Lower lobe of right lung (tissue), 2 donors: ENCODE results near the gene LEO1. TPM values are rescaled to one million over a fixed set of nuclear protein-coding genes. Genes with fewer than 3 reads are reported as not detected.
A peak's percentile ranks its signal among the peaks of the same experiment; 100 is the strongest.

Experiments used
- ATAC-seq, 2 donors: fragments of 200-7000 bp; cut with Tn5 transposase; one replicate each; pipeline ENCODE4 v1.9.1; 2020 to 2022; ENCODE audit warnings: mild to moderate bottlenecking in 2 of 2, moderate library complexity in 2 of 2
- DNase-seq: peaks from one replicate; pipeline ENCODE4 v3.0.0-alpha.2; 2020
- H3K27ac ChIP-seq: fragments of 200-600 bp; one replicate; pipeline ENCODE4 v1.8.0; 2022
- H3K27me3 ChIP-seq: fragments of 200-600 bp; one replicate; pipeline ENCODE4 v1.8.0; 2022; ENCODE audit warnings: low read depth
- H3K36me3 ChIP-seq: fragments of 200-600 bp; one replicate; pipeline ENCODE4 v1.8.0; 2022; ENCODE audit warnings: mild to moderate bottlenecking
- H3K4me1 ChIP-seq: fragments of 200-600 bp; one replicate; pipeline ENCODE4 v1.8.0; 2022
- H3K4me3 ChIP-seq: fragments of 200-600 bp; one replicate; pipeline ENCODE4 v1.8.0; 2022; ENCODE audit warnings: mild to moderate bottlenecking
- H3K9me3 ChIP-seq: fragments of 200-600 bp; one replicate; pipeline ENCODE4 v1.8.0; 2022
- CTCF ChIP-seq: fragments of 200-600 bp; IDR thresholded peaks from one replicate; pipeline ENCODE4 v1.8.0; 2022; ENCODE audit warnings: antibody characterized with exemption, mild to moderate bottlenecking
- intact Hi-C: fragments of 100-400 bp; cut with DNase I; formaldehyde crosslinking; loops from one replicate; pipeline ENCODE4 v1.11.0; 2022
- total RNA-seq: library from RNA; stranded (reverse); fragmentation: NEBNext Ultra II Directional; extraction: Animal tissue kit (Norgen Biotek cat#: 25700); gene quantifications from one replicate; pipeline ENCODE4 v1.2.1, GENCODE V29; 2021
- donor health status: DM: no; HTN: yes; CAD: no; lungs with severe emphysema.

LEO1 gene
- total RNA-seq, 1 donor from 2014 or later, result 12.6 TPM

- no peak overlapping the region for H3K4me3 ChIP-seq
- no peak for TF ChIP-seq CTCF
- intact Hi-C loops, result no loop called here
- no peak overlapping the region for H3K27ac ChIP-seq
- H3K4me1 ChIP-seq, result peaks cover 8% of the 10 kb centered on the region
- DNase-seq (no peak), ATAC-seq (no peak)
- no peaks in the 10 kb centered on the region for H3K9me3 ChIP-seq
- no peaks in the 10 kb centered on the region for H3K27me3 ChIP-seq
- H3K36me3 ChIP-seq, result peaks cover 65% of the 10 kb centered on the region
Measured at GRCh38 chr15:51889486-51889885, 82.1 kb downstream of the LEO1 start.

- Histone ChIP-seq H3K27ac (no peak overlapping the region), H3K9me3 (no peaks in the 10 kb centered on the region), H3K27me3 (no peaks in the 10 kb centered on the region), H3K36me3 (peaks cover 57% of the 10 kb centered on the region), H3K4me1 (peaks cover 16% of the 10 kb centered on the region), H3K4me3 (no peak overlapping the region)
- DNase-seq (no peak), ATAC-seq (peak in 1 of 2 donors; percentile 63)
- peak; percentile 71 for TF ChIP-seq CTCF
- intact Hi-C loops, result no loop called here
Measured at GRCh38 chr15:51888593-51889195, 82.9 kb downstream of the LEO1 start.

Other genes starting within 250 kb of the LEO1 start
- gene LYSMD2, start 234.1 kb downstream of the LEO1 start, total RNA-seq, result 22.2 TPM
- gene TMOD2, start 220.2 kb downstream of the LEO1 start, total RNA-seq, result 14.7 TPM
- 73.7 TPM for gene TMOD3, start 142.1 kb downstream of the LEO1 start, total RNA-seq
- gene MAPK6, start 47.4 kb upstream of the LEO1 start, total RNA-seq, result 21.1 TPM
- not detected for gene BCL2L10, start 141.0 kb upstream of the LEO1 start, total RNA-seq
- gene GNB5, start 219.6 kb upstream of the LEO1 start, total RNA-seq, result 14.1 TPM